Measurements from ENCODE around the gene SECISBP2L.
A peak's percentile ranks its signal among the peaks of the same experiment; 100 is the strongest.

GRCh38 chr15:48939648-48940047, 106.6 kb downstream of the SECISBP2L start:
- peak; percentile 56; the same call in 1 of the 2 replicates for TF ChIP-seq POLR2AphosphoS5 (IDR thresholded peaks at IDR 0.05; ENCODE audit: low read depth, low read length)
- TF ChIP-seq, protein P1, sequence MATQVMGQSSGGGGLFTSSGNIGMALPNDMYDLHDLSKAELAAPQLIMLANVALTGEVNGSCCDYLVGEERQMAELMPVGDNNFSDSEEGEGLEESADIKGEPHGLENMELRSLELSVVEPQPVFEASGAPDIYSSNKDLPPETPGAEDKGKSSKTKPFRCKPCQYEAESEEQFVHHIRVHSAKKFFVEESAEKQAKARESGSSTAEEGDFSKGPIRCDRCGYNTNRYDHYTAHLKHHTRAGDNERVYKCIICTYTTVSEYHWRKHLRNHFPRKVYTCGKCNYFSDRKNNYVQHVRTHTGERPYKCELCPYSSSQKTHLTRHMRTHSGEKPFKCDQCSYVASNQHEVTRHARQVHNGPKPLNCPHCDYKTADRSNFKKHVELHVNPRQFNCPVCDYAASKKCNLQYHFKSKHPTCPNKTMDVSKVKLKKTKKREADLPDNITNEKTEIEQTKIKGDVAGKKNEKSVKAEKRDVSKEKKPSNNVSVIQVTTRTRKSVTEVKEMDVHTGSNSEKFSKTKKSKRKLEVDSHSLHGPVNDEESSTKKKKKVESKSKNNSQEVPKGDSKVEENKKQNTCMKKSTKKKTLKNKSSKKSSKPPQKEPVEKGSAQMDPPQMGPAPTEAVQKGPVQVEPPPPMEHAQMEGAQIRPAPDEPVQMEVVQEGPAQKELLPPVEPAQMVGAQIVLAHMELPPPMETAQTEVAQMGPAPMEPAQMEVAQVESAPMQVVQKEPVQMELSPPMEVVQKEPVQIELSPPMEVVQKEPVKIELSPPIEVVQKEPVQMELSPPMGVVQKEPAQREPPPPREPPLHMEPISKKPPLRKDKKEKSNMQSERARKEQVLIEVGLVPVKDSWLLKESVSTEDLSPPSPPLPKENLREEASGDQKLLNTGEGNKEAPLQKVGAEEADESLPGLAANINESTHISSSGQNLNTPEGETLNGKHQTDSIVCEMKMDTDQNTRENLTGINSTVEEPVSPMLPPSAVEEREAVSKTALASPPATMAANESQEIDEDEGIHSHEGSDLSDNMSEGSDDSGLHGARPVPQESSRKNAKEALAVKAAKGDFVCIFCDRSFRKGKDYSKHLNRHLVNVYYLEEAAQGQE (IDR thresholded peaks at IDR 0.05; ENCODE audit: insufficient read depth in 1 of 2, low read depth in 2 of 2, low read length in 2 of 2), result peak in 1 of 2 experiments; percentile 29; a peak in 1 of 4 replicates
- TF ChIP-seq SIN3A (IDR thresholded peaks at IDR 0.05; ENCODE audit: borderline replicate concordance, insufficient read depth, low read length), result 0 out of 2 replicates have a peak, but pooled peaks have one; percentile 81
- no peak for TF ChIP-seq FOXP2 (optimal IDR thresholded peaks at IDR 0.05; ENCODE audit: borderline replicate concordance, extremely low read depth, extremely low read length, insufficient read depth)
- TF ChIP-seq TAF1 (IDR thresholded peaks at IDR 0.05; ENCODE audit: borderline replicate concordance, insufficient read depth, low read length), result peak; percentile 46; the same call in 1 of the 2 replicates
